A673 (cell line): ENCODE data around the gene TGM2.

Experiments
- EZH2 ChIP-seq: fragments of 200-600 bp; sonication (generic); IDR thresholded peaks from 2 replicates; pipeline ENCODE4 v1.6.1; 2017; ENCODE audit warnings: borderline replicate concordance, low read depth, mild to moderate bottlenecking, mixed read lengths, antibody characterized with exemption, low read length; ENCODE audit not compliant: poor library complexity, severe bottlenecking
- TF ChIP-seq, protein P1 (sequence below): fragments of 300-800, 200-600 bp; sonication (generic); conservative IDR thresholded peaks from 2 replicates; pipeline ENCODE4 v1.5.1; 2017; ENCODE audit warnings: low read depth, mild to moderate bottlenecking, antibody characterized with exemption, low read length, moderate library complexity, mixed read lengths

DNA sequence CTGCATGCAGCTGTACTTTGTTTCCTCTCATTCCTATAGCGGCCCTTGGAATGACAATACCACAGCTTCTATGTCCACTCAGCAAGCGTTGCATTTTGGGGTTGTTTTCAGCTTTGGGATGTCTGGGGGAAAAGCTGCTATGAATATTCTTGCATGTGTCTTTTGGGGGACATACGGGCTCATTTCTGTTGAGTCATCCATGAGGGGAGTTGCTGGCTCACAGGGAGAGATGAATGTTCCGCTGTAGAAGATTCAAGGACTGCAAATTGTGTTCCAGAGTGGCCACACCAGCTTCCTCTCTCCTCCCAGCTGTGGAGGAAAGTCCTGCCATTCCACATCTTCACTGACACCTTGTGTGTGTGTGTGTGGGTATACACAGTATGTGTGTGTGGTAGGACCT is 43.3 kb downstream of the TGM2 start:
- TF ChIP-seq, protein P1, sequence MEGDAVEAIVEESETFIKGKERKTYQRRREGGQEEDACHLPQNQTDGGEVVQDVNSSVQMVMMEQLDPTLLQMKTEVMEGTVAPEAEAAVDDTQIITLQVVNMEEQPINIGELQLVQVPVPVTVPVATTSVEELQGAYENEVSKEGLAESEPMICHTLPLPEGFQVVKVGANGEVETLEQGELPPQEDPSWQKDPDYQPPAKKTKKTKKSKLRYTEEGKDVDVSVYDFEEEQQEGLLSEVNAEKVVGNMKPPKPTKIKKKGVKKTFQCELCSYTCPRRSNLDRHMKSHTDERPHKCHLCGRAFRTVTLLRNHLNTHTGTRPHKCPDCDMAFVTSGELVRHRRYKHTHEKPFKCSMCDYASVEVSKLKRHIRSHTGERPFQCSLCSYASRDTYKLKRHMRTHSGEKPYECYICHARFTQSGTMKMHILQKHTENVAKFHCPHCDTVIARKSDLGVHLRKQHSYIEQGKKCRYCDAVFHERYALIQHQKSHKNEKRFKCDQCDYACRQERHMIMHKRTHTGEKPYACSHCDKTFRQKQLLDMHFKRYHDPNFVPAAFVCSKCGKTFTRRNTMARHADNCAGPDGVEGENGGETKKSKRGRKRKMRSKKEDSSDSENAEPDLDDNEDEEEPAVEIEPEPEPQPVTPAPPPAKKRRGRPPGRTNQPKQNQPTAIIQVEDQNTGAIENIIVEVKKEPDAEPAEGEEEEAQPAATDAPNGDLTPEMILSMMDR, result no peak
- TF ChIP-seq EZH2, result no peak
